Mucosa of descending colon (tissue), 3 donors: Measurements from ENCODE around the gene PDCD2L. TPM values are rescaled to one million over a fixed set of nuclear protein-coding genes. Genes with fewer than 3 reads are reported as not detected.

Source experiments
- ATAC-seq: fragments of 200-7000 bp; cut with Tn5 transposase; one replicate; pipeline ENCODE4 v1.9.1; 2020; ENCODE audit warnings: mild to moderate bottlenecking, moderate library complexity
- DNase-seq, 3 donors: peaks; one replicate each; pipeline ENCODE4 v3.0.0-alpha.2; 2020
- H3K36me3 ChIP-seq: fragments of 200-600 bp; one replicate; pipeline ENCODE4 v1.8.0; 2021; ENCODE audit warnings: low read depth, mild to moderate bottlenecking
- H3K4me1 ChIP-seq: fragments of 200-600 bp; one replicate; pipeline ENCODE4 v1.8.0; 2021; ENCODE audit warnings: low read depth, mild to moderate bottlenecking
- H3K4me3 ChIP-seq: fragments of 200-600 bp; one replicate; pipeline ENCODE4 v1.8.0; 2021; ENCODE audit warnings: mild to moderate bottlenecking
- H3K9me3 ChIP-seq: fragments of 200-600 bp; one replicate; pipeline ENCODE4 v1.8.0; 2021; ENCODE audit warnings: mild to moderate bottlenecking
- CTCF ChIP-seq: fragments of 200-600 bp; IDR thresholded peaks from one replicate; pipeline ENCODE4 v1.8.0; 2022; ENCODE audit warnings: antibody characterized with exemption, mild to moderate bottlenecking
- intact Hi-C, 2 donors: fragments of 100-400 bp; cut with DNase I in 1 of 2; cut with micrococcal nuclease in 1 of 2; formaldehyde crosslinking; loops; one replicate each; pipeline versions ENCODE4 v1.11.0 to v1.11.1; 2022; cut with DNase I, micrococcal nuclease
- long read RNA-seq, 2 donors: library from polyadenylated mRNA; unstranded; transcript quantifications; one replicate each; pipeline ENCODE4 v2.0.0, GENCODE V29; 2019 to 2021
- total RNA-seq, 3 donors: library from RNA; stranded (reverse); fragmentation: NEBNext Ultra II Directional in 2 of 3; extraction: Animal tissue kit (Norgen Biotek cat#: 25700) in 2 of 3; gene quantifications; one replicate each; pipeline versions ENCODE4 v1.2.1 to v1.2.4, GENCODE V29; 2021 to 2023
- donor health status: DM: no; HTN: no; CAD: no; lungs with moderate emphysema.
- donor health status: DM: no; HTN: no; CAD: no.
- donor health status: DM: no; HTN: yes; CAD: no.

The PDCD2L gene
- 10 to 100 TPM in 1 of 3 donors, 1 to 10 TPM in 2; 6.4 to 10.5 (median 8.1) TPM for total RNA-seq
- long read RNA-seq, donor 1, transcript PDCD2L-201 (7 exons, 1,171 nt): major isoform, 5 of 7 reads
- long read RNA-seq, donor 1, partial matches to known transcripts: 1 of 7 reads
- long read RNA-seq, donor 1, other reads (novel, unspliced or antisense): 0 of 7 reads
- long read RNA-seq, donor 2, partial matches to known transcripts: 0 of 1 reads
- long read RNA-seq, donor 2, other reads (novel, unspliced or antisense): 0 of 1 reads

- H3K4me3 ChIP-seq: peak within 1 kb of the TSS; percentile 87
- peaks cover 22% of the 10 kb centered on the region for H3K4me1 ChIP-seq
- no peaks in the 10 kb centered on the region for H3K36me3 ChIP-seq
- TF ChIP-seq CTCF: no peak
- no peaks in the 10 kb centered on the region for H3K9me3 ChIP-seq
- DNase-seq (peak; percentile 95 to 97 (median 95)), ATAC-seq (peak; percentile 96)
- intact Hi-C loops: no loop called here
These were observed at the start of gene PDCD2L for GRCh38 chr19:34404109-34404909. Gene PDCD2L, plus strand, starts transcription at chr19:34404399. Its CDS starts 32 bp downstream, at chr19:34404431.

GRCh38 chr19:34355201-34355600 is 49.0 kb upstream of the PDCD2L start:
- DNase-seq: no peak
- Histone ChIP-seq H3K4me1 (peaks cover 3% of the 10 kb centered on the region), H3K4me3 (no peak overlapping the region), H3K9me3 (no peaks in the 10 kb centered on the region), H3K36me3 (no peaks in the 10 kb centered on the region)
- intact Hi-C loops: no loop called here
- TF ChIP-seq CTCF: no peak
- no peak for ATAC-seq

GRCh38 chr19:34356875-34357274 is 47.3 kb upstream of the PDCD2L start:
- Histone ChIP-seq H3K4me1 (peaks cover 3% of the 10 kb centered on the region), H3K36me3 (no peaks in the 10 kb centered on the region), H3K9me3 (no peaks in the 10 kb centered on the region), H3K4me3 (no peak overlapping the region)
- ATAC-seq (no peak), DNase-seq (no peak)
- no peak for TF ChIP-seq CTCF
- intact Hi-C loops: no loop called here

- no peaks in the 10 kb centered on the region for H3K9me3 ChIP-seq
- no peak overlapping the region for H3K4me3 ChIP-seq
- TF ChIP-seq CTCF: no peak
- DNase-seq (no peak), ATAC-seq (no peak)
- H3K4me1 ChIP-seq: peaks cover 3% of the 10 kb centered on the region
- H3K36me3 ChIP-seq: no peaks in the 10 kb centered on the region
- intact Hi-C loops: no loop called here
These were observed 46.8 kb upstream of the PDCD2L start for GRCh38 chr19:34357431-34357830.

- intact Hi-C loops: no loop called here
- no peaks in the 10 kb centered on the region for H3K9me3 ChIP-seq
These were observed 44.9 kb upstream of the PDCD2L start for GRCh38 chr19:34359140-34359953.

More at GRCh38 chr19:34359140-34359953, 44.9 kb upstream of the PDCD2L start:
- DNase-seq: peak; percentile 96 to 99 (median 99)
- peak; percentile 96 for ATAC-seq
- H3K4me3 ChIP-seq: peak overlapping the region; percentile 9
- TF ChIP-seq CTCF: peak; percentile 28
- no peaks in the 10 kb centered on the region for H3K36me3 ChIP-seq
- H3K4me1 ChIP-seq: peaks cover 3% of the 10 kb centered on the region
